ENCODE measurements around the gene HIVEP1.

- no peak for TF ChIP-seq CTCF (IDR thresholded peaks at IDR 0.05)
- TF ChIP-seq POLR2AphosphoS5 (IDR thresholded peaks at IDR 0.05): no peak
- no peak for TF ChIP-seq POLR2A (IDR thresholded peaks at IDR 0.05)
Observed at GRCh38 chr6:12189661-12190060, 177.5 kb downstream of the HIVEP1 start.
